IPS-20b (cell line): ENCODE results near the gene OR5H15.
"Not testable (repeated sequence)": the region's sequence is repeated elsewhere in the genome, so short reads cannot be mapped to it uniquely, and the experiment has no call there.

ENCODE experiments used
- H3K27ac ChIP-seq: one replicate; pipeline ENCODE4 v1.5.1; 2013; ENCODE audit warnings: low read length
- H3K27me3 ChIP-seq: 2 replicates; pipeline ENCODE4 v1.6.1; 2013; ENCODE audit warnings: mild to moderate bottlenecking, low read length, inconsistent platforms; ENCODE audit not compliant: insufficient read depth
- H3K36me3 ChIP-seq: 2 replicates; pipeline ENCODE4 v1.6.1; 2013; ENCODE audit warnings: low read depth, mild to moderate bottlenecking, inconsistent platforms, low read length, moderate library complexity; ENCODE audit not compliant: insufficient read depth
- H3K4me1 ChIP-seq: 2 replicates; pipeline ENCODE4 v1.6.1; 2013; ENCODE audit warnings: mild to moderate bottlenecking, control low read depth, inconsistent platforms, low read length, moderate library complexity; ENCODE audit not compliant: insufficient read depth
- H3K4me3 ChIP-seq: 2 replicates; pipeline ENCODE4 v1.5.1; 2013; ENCODE audit warnings: mild to moderate bottlenecking, low read length, inconsistent platforms
- H3K9ac ChIP-seq: 2 replicates; pipeline ENCODE4 v1.6.1; 2013; ENCODE audit warnings: low read depth, mild to moderate bottlenecking, inconsistent platforms, low read length, moderate library complexity
- H3K9me3 ChIP-seq: 2 replicates; pipeline ENCODE4 v1.6.1; 2013; ENCODE audit warnings: mild to moderate bottlenecking, low read depth, low read length, inconsistent platforms; ENCODE audit not compliant: insufficient read depth

Gene OR5H15

GRCh38 chr3:98166396-98166795 is at the start of gene OR5H15:
Gene OR5H15 (plus strand): TSS chr3:98166696. CDS start chr3:98168700, 2,004 bp downstream.
- Histone ChIP-seq H3K4me1 (no peaks in the 10 kb centered on the region), H3K27ac (no peak within 1 kb of the TSS), H3K36me3 (no peaks in the 10 kb centered on the region), H3K27me3 (no peaks in the 10 kb centered on the region), H3K4me3 (no peak within 1 kb of the TSS), H3K9me3 (no peaks in the 10 kb centered on the region), H3K9ac (no peak within 1 kb of the TSS)

GRCh38 chr3:98130421-98130820 is 36.1 kb upstream of the OR5H15 start, which contains the start of gene OR5H1:
Gene OR5H1 (plus strand): TSS chr3:98130721. CDS start chr3:98132698, 1,977 bp downstream.
- H3K4me1 ChIP-seq = no peaks in the 10 kb centered on the region
- H3K9me3 ChIP-seq = no peaks in the 10 kb centered on the region

GRCh38 chr3:98136631-98137030 is 29.9 kb upstream of the OR5H15 start:
- H3K4me1 ChIP-seq = peaks cover 10% of the 10 kb centered on the region
- no peak overlapping the region for H3K9ac ChIP-seq
- no peak overlapping the region for H3K4me3 ChIP-seq
- H3K27me3 ChIP-seq = no peaks in the 10 kb centered on the region
- H3K27ac ChIP-seq = no peak overlapping the region
- no peaks in the 10 kb centered on the region for H3K36me3 ChIP-seq
- no peaks in the 10 kb centered on the region for H3K9me3 ChIP-seq

More at GRCh38 chr3:98130421-98130820, 36.1 kb upstream of the OR5H15 start, which contains the start of gene OR5H1:
- no peak within 1 kb of the TSS for H3K4me3 ChIP-seq
- no peaks in the 10 kb centered on the region for H3K27me3 ChIP-seq
- no peak within 1 kb of the TSS for H3K9ac ChIP-seq
- H3K27ac ChIP-seq = no peak within 1 kb of the TSS
- no peaks in the 10 kb centered on the region for H3K36me3 ChIP-seq

GRCh38 chr3:98137826-98138557 is 28.5 kb upstream of the OR5H15 start:
- not testable (repeated sequence) for H3K4me3 ChIP-seq, H3K9me3 ChIP-seq, H3K27me3 ChIP-seq, H3K36me3 ChIP-seq, H3K27ac ChIP-seq, H3K9ac ChIP-seq
- peaks cover 10% of the 10 kb centered on the region for H3K4me1 ChIP-seq

- no peaks in the 10 kb centered on the region for H3K36me3 ChIP-seq
- no peaks in the 10 kb centered on the region for H3K9me3 ChIP-seq
- H3K4me1 ChIP-seq = peaks cover 10% of the 10 kb centered on the region
- no peak overlapping the region for H3K4me3 ChIP-seq
- no peaks in the 10 kb centered on the region for H3K27me3 ChIP-seq
- H3K27ac ChIP-seq = no peak overlapping the region
- no peak overlapping the region for H3K9ac ChIP-seq
These were observed 26.0 kb upstream of the OR5H15 start for GRCh38 chr3:98140531-98140930.

- Histone ChIP-seq H3K9ac (no peak within 1 kb of the TSS), H3K4me1 (no peaks in the 10 kb centered on the region), H3K27ac (no peak within 1 kb of the TSS), H3K4me3 (no peak within 1 kb of the TSS), H3K9me3 (no peaks in the 10 kb centered on the region), H3K27me3 (no peaks in the 10 kb centered on the region), H3K36me3 (no peaks in the 10 kb centered on the region)
These were observed 19.3 kb upstream of the OR5H15 start, which contains the start of gene OR5H14 for GRCh38 chr3:98147179-98147578. Gene OR5H14 (plus strand): TSS chr3:98147479. CDS start chr3:98149386, 1,907 bp downstream.

GRCh38 chr3:98148751-98149150 is 17.7 kb upstream of the OR5H15 start:
- H3K4me1 ChIP-seq = no peaks in the 10 kb centered on the region
- H3K9me3 ChIP-seq = no peaks in the 10 kb centered on the region
- no peak overlapping the region for H3K27ac ChIP-seq
- H3K36me3 ChIP-seq = no peaks in the 10 kb centered on the region
- no peaks in the 10 kb centered on the region for H3K27me3 ChIP-seq
- H3K4me3 ChIP-seq = no peak overlapping the region
- H3K9ac ChIP-seq = no peak overlapping the region

- H3K36me3 ChIP-seq, H3K27ac ChIP-seq, H3K9ac ChIP-seq, H3K9me3 ChIP-seq, H3K4me1 ChIP-seq, H3K27me3 ChIP-seq, H3K4me3 ChIP-seq: not testable (repeated sequence)
These were observed 17.0 kb upstream of the OR5H15 start for GRCh38 chr3:98149456-98149855.

- no peak overlapping the region for H3K27ac ChIP-seq
- H3K27me3 ChIP-seq = no peaks in the 10 kb centered on the region
- no peak overlapping the region for H3K9ac ChIP-seq
- no peak overlapping the region for H3K4me3 ChIP-seq
- H3K4me1 ChIP-seq = no peaks in the 10 kb centered on the region
- no peaks in the 10 kb centered on the region for H3K9me3 ChIP-seq
- no peaks in the 10 kb centered on the region for H3K36me3 ChIP-seq
These were observed 15.3 kb upstream of the OR5H15 start for GRCh38 chr3:98151241-98151640.

- Histone ChIP-seq H3K36me3 (no peaks in the 10 kb centered on the region), H3K27me3 (no peaks in the 10 kb centered on the region), H3K4me3 (no peak overlapping the region), H3K27ac (no peak overlapping the region), H3K4me1 (no peaks in the 10 kb centered on the region), H3K9me3 (peaks cover 14% of the 10 kb centered on the region; the same call in 1 of the 2 replicates), H3K9ac (no peak overlapping the region)
These were observed 4.6 kb downstream of the OR5H15 start for GRCh38 chr3:98171071-98171470.

- Histone ChIP-seq H3K4me3 (no peak overlapping the region), H3K27ac (no peak overlapping the region), H3K9ac (no peak overlapping the region), H3K27me3 (no peaks in the 10 kb centered on the region), H3K9me3 (peaks cover 14% of the 10 kb centered on the region; the same call in 1 of the 2 replicates), H3K36me3 (no peaks in the 10 kb centered on the region), H3K4me1 (no peaks in the 10 kb centered on the region)
These were observed 6.1 kb downstream of the OR5H15 start for GRCh38 chr3:98172621-98173020.

GRCh38 chr3:98180319-98180890 is 13.9 kb downstream of the OR5H15 start:
- Histone ChIP-seq H3K27me3 (no peaks in the 10 kb centered on the region), H3K9ac (no peak overlapping the region), H3K36me3 (no peaks in the 10 kb centered on the region), H3K4me3 (no peak overlapping the region), H3K4me1 (peaks cover 6% of the 10 kb centered on the region; the same call in 1 of the 2 replicates), H3K27ac (no peak overlapping the region), H3K9me3 (no peaks in the 10 kb centered on the region)
